HUDEP-2 (cell line): ENCODE results near the gene ALX4.

Experiments used
- DNase-seq, 76 experiments: peaks; one replicate each; lab custom pipeline; 2025; ENCODE audit not compliant: unreplicated experiment in 76 of 76; lab: John Stamatoyannopoulos, UW

ALX4 gene

DNA sequence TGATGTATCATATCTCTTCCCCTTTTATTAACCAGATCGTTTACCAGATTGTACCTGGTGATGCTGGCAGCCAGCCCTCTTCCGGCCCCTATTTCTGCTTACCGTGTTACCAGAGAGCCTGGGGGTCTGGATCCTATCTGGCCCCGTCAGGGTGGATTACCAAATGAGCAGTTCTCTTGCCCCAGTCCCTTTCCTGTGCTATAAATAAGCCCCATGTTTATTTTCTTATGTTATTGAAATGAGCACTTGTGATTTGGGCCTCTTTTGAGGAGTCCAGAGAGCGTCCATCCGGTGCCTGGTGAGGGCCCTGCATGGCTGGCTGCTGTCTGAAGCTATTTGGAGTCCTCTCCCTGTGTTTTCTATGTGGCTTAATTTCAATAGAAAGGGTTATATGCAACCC is 59.5 kb downstream of the ALX4 start:
- no peak for DNase-seq

GRCh38 chr11:44248109-44248508 is 61.8 kb downstream of the ALX4 start:
- no peak for DNase-seq

- DNase-seq, result no peak
Observed at GRCh38 chr11:44247508-44247907, 62.4 kb downstream of the ALX4 start.

DNA sequence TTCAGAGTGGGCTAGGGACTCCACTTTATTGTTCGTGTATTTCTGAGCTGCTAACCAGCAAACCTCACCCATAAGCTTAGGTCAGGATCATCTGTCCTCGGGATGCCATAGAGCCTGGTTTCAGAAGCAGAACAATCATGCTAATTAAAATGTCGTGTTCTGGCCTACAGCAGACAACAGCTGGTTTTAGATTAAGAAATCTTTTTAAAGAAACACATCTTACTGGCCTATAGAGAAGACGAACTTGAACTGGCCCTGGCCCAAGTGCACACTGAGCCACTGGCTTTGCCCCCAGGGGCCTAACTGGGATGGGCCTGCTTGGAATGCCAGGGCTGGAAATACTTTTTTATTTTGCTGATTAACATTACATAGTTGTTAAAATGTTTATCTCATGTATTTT is 63.2 kb downstream of the ALX4 start:
- no peak for DNase-seq

DNA sequence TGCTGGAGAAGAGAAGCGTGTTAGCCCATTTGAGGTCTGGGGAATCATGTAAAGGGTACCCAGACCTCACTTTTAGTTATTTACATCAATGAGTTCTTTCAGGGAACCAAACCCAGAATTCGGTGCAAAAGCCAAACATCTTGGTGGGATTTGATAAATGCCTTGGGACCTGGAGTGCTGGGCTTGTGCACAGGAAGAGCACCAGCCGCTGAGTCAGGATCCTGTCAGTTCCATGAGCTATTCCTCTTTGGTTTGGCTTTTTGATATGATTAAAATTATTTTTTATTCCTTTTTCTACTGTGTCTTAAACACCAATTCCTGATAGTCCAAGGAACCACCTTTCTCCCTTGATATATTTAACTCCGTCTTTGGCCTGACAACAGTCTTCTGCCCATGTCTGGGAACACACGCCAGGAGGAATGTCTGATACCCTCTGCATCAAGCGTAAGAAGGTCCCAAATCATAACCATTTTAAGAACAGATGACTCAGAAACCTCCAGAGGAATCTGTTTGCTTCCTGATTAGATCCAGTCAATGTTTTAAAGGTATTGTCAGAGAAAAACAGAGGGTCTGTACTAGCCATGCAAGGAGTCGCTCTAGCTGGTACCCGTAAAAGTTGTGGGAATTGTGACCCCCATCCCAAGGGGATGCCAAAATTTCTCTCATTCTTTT is 65.2 kb downstream of the ALX4 start:
- DNase-seq, result no peak

GRCh38 chr11:44243595-44244343 is 66.2 kb downstream of the ALX4 start:
- no peak for DNase-seq

DNA sequence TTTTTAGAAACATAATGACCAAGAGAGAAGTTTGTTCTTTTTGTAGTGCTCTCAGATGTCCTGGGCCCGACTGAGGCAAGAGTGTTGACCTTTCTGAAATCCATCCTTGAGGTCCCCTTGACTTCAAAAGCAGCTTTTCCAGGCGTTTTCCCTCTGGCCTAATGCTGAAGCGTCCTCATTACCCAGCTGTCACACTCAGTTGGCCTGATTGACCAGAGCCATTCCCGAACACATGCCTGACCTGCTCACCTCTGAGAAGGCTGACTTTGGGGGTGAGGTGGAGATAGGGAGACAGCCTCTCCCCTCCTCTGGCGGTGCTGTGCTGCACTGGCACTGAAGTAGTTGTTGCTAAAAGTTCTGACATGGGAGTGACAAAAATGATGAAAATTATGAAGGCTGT is 66.9 kb downstream of the ALX4 start:
- no peak for DNase-seq

DNA sequence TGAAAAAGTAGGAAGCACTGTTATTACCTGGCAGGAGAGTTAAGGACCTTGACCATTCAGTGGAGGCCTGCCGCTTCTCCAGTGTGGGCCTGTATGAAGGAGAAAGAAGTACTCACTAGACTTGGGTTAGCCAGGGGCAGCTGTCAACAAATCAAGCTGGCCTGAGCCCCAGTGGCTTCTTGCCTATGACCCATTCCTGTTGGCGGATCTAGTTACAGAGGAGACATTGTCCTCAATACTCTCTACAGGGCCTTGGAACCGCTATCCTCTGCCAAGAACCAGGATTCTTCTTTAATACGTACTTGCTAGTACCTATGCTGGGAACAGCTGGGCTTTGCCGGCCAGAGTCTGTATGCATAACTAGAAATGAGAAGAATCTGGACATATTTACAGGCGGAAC is 68.1 kb downstream of the ALX4 start:
- DNase-seq, result no peak

- no peak for DNase-seq
Observed at GRCh38 chr11:44237156-44237555, 72.8 kb downstream of the ALX4 start.

DNA sequence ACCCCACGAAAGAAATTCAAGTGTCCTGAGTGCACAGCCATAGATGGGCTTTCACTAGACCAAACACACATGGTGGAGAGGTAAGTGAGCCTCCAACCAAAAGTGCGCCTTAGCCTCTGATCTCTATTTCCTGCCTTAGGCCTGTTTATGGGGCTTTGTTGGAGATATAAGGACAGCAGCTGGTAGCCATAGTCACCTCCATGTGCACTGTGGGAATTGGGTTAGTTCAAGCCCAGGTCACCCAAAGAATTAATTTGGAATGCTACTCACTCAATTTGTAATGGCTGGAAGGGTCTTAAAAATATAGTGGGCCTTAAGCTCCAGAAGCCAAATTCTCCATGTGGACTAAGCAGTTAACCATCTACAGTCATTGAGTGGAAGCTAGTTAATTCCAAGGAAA is 73.6 kb downstream of the ALX4 start:
- DNase-seq, result no peak

GRCh38 chr11:44235765-44236201 is 74.2 kb downstream of the ALX4 start:
- DNase-seq, result no peak

DNA sequence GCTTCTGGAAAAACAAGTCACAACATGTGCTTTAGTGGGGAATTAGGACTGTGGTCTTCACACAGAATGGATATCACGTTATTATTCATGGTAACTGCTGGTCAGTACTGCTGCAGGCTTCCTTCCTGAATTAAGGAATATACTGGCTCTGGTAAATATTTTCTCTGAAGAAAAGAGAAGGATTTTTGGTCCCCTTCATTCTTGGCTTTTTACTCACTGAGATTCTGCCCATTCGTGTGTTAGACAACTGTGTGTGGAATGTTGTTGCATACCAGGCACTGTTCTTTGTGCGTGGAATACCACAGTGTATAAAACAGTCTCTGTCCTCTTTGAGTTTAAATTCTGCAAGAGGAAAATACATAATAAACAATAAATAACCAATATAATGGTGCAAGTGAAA is 80.3 kb downstream of the ALX4 start:
- DNase-seq, result no peak

DNA sequence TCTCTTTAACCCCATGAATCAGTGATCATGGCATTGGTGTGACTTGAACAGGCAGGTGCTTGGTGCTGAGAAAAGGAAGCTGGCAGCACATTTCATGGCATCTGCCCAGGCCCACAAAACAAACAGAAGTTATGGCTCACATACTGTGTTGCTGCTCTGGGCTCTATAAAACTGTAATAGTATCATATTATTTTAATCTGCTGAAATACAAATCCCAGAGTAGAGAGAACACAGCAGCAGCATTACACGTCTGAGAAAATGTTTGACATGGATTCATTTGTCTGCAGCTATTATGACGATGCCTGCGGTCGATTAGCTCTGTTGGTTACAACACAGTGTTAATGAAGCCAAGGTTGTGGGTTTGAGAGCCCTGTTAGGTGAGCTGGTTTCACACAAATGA is 80.8 kb downstream of the ALX4 start:
- DNase-seq, result no peak

- no peak for DNase-seq
Observed at GRCh38 chr11:44228379-44228778, 81.6 kb downstream of the ALX4 start.

DNA sequence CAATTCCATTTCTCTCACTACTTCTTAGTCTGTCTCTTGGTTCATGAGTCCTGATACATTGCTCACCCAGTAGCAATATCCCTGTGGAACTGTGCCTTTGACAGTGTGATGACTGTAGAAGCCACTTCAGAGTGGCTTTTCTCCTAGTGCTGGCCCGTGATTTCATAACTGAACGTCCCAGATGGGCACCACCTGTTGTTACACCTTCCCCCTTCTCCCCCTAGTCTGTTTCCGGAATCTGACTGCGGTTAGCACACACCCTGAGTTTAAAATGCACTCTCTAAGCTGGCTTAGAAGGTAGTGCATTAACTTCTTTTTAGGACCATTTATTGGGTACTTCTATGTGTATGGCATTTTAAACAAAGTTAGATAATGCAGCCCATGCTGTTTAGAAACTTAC is 83.0 kb downstream of the ALX4 start:
- no peak for DNase-seq

DNA sequence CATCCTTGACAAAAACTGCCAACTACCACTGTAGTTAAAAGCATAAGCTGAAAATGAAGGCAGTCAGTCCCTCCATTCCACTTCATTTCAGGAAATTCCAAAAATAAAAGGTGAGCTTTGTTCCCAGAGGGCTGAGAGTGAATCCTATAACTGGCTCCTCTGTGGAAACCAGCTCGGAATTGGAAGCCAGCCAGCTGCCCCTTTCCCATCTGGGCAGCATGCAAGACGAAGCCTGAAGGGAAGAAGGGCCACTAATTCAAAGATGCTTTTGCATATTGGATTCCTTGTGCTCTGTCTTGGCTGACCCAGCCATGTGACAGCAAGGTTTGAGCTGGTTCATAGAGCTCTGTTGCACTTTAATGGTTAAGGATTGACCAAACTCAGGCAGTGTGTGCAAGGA is 83.4 kb downstream of the ALX4 start:
- no peak for DNase-seq

DNA sequence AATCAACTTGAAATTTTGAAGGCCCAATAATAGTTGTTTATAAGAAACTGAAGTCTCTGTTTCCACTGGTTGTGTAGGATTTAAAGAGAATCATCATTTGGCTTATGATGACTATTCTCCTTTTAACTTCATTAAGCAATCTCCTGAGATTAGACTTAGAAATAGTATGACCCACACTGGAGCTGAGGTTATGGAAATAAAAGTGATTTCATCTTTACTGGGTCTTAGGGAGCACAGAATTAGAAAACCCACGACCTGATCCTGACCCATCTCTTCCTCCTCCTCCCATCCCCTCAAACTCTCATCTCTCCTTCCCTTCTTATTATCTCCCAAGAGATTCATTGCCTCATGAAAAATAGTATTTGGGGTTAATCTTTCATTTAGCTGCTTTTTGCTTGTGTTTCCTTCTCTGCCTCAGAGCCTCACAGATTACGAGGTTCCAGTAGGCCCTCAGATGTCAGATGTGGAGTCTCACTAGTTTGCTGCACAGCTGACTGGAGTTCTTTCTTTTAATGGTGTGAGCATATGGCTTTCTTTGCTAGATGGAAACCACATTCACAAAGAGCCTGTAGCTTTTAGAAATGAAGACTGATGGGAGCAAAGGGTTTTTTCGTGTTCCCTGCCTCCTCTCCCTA is 85.0 kb downstream of the ALX4 start:
- no peak for DNase-seq

DNA sequence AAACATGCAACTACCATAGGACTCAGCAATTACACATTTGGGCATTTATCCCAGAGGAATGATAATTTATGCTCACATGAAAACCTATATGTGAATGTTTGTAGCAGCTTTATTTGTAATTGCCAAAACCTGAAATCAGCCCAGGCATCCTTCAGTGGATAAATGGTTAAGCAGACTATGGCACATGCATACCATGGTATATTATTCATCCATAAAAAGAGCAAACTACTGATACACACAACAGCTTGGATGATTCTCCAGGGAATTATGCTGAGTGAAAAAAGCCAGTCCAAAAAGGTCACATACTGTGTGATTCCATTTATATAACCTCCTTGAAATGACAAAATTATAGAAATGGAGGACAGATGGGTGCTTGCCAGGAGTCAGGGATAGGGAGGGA is 86.7 kb downstream of the ALX4 start:
- DNase-seq, result no peak

DNA sequence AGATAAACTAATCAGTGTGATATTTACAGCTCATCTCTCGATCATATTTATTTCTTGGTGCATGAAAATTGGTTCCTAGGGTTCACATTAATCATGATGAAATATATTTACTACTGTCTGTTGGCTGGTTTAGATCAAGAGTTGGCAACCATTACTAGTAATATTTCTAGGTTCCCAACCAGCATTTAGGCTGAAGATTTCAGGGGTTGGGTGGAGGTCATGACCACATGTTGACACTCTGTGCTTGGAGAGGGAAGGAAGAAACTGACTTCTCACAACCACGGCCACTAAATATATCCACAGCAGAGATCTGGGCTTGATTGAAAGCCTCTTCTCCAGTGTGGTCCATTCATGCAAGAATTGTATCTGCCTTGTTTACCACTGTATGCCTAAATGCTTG is 87.9 kb downstream of the ALX4 start:
- no peak for DNase-seq

DNA sequence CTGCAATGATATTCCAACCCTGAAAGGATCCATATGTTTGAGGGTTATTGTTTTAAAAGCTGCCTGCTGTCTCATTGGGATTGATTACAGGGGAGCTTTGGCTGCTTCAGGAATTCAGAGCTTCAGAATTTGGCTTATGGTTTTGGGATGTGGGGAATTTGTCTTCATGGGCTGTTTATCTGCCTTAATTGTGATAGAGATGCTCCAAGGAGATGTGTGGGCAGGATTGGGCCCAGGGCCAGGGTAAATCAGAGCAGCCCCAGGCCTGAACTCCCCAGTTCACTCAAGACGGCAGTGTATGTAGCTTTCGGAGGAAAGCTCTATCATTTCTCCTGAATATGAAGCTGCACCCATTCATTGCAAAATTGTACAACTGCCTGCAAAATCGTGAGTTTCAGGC is 88.5 kb downstream of the ALX4 start:
- no peak for DNase-seq

DNA sequence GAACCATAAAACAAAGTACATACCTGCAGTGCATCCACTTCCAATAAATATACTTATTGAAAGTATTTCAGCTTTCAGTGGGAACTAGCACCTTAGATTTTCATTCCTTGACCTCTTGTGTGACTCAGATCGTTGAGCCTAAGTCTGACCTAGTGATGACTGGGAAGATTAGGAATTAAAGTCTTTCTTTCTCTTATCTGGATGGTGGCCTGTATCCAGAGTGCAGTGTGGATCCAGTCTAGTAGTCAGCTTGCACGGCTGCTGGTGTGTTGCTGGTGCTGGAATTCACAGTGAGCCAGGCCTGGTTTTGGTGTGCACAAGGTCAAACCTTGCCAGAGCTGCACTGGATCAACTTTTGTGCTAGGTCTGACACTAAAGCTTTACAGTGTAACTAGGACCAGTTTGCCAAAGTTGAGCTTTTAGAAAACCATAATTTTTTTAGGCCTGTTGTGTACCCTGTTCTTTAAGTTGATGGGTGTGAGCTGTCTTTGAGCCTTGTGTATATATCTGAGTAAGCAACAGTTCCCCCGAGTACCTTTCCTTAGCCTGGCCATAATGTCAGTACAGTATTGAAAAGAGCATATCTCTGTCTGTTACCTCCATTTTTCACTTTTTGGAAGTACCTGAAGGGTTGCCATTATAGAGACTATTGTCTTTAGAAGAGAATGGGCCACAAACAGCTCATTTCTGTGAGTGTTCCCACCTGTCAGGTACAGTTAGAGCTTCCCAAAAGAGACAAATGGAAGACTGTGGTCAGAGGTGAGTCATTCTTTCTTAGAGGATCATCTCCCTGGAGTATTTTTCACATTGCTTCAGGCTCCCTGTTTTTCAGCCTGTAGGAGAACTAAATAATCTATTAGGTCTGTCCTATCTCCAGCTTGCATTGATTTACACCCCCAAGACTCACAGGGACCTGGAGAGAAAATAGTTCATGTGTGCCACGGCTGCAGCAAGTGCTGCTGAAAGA is 89.8 kb downstream of the ALX4 start:
- DNase-seq, result no peak
